Measurements from ENCODE around the gene MEIS1. TPM values are rescaled to one million over a fixed set of nuclear protein-coding genes. Genes with fewer than 3 reads are reported as not detected.

Gene MEIS1
- total and polyA plus RNA-seq, 2 experiments from 2014 or later: 0.16 to 0.28 TPM

GRCh38 chr2:66545258-66545657 is 110.3 kb downstream of the MEIS1 start:
- H3K9me3 Mint-ChIP-seq: no peaks in the 10 kb centered on the region
- H3K4me3 Mint-ChIP-seq: no peak overlapping the region
- peaks cover 23% of the 10 kb centered on the region for H3K4me1 ChIP-seq (ENCODE audit: insufficient read depth)

More at GRCh38 chr2:66545258-66545657, 110.3 kb downstream of the MEIS1 start:
- Mint-ChIP-seq H3K27ac (no peak overlapping the region), H3K4me1 (peaks cover 14% of the 10 kb centered on the region), H3K27me3 (ENCODE audit: insufficient read depth, low read depth, poor library complexity) (no peaks in the 10 kb centered on the region), H3K36me3 (ENCODE audit: low read depth) (no peaks in the 10 kb centered on the region)
- DNase-seq (ENCODE audit: low spot score): no peak
- no peak overlapping the region for H3K4me2 ChIP-seq
- TF ChIP-seq REST (IDR thresholded peaks at IDR 0.05; ENCODE audit: unreplicated experiment): no peak
- no peak for TF ChIP-seq EZH2 (IDR thresholded peaks at IDR 0.05; ENCODE audit: low read depth, unreplicated experiment)
- no peak for TF ChIP-seq POLR2AphosphoS5 (IDR thresholded peaks at IDR 0.05; ENCODE audit: low read depth)
- no peak for TF ChIP-seq STAT1 (IDR thresholded peaks at IDR 0.05; ENCODE audit: unreplicated experiment)
- TF ChIP-seq CREB1 (CRISPR knock-in tag; IDR thresholded peaks at IDR 0.05; ENCODE audit: low read depth): no peak
- TF ChIP-seq ZNF114 (CRISPR knock-in tag; IDR thresholded peaks at IDR 0.05): no peak
- TF ChIP-seq, protein P1, sequence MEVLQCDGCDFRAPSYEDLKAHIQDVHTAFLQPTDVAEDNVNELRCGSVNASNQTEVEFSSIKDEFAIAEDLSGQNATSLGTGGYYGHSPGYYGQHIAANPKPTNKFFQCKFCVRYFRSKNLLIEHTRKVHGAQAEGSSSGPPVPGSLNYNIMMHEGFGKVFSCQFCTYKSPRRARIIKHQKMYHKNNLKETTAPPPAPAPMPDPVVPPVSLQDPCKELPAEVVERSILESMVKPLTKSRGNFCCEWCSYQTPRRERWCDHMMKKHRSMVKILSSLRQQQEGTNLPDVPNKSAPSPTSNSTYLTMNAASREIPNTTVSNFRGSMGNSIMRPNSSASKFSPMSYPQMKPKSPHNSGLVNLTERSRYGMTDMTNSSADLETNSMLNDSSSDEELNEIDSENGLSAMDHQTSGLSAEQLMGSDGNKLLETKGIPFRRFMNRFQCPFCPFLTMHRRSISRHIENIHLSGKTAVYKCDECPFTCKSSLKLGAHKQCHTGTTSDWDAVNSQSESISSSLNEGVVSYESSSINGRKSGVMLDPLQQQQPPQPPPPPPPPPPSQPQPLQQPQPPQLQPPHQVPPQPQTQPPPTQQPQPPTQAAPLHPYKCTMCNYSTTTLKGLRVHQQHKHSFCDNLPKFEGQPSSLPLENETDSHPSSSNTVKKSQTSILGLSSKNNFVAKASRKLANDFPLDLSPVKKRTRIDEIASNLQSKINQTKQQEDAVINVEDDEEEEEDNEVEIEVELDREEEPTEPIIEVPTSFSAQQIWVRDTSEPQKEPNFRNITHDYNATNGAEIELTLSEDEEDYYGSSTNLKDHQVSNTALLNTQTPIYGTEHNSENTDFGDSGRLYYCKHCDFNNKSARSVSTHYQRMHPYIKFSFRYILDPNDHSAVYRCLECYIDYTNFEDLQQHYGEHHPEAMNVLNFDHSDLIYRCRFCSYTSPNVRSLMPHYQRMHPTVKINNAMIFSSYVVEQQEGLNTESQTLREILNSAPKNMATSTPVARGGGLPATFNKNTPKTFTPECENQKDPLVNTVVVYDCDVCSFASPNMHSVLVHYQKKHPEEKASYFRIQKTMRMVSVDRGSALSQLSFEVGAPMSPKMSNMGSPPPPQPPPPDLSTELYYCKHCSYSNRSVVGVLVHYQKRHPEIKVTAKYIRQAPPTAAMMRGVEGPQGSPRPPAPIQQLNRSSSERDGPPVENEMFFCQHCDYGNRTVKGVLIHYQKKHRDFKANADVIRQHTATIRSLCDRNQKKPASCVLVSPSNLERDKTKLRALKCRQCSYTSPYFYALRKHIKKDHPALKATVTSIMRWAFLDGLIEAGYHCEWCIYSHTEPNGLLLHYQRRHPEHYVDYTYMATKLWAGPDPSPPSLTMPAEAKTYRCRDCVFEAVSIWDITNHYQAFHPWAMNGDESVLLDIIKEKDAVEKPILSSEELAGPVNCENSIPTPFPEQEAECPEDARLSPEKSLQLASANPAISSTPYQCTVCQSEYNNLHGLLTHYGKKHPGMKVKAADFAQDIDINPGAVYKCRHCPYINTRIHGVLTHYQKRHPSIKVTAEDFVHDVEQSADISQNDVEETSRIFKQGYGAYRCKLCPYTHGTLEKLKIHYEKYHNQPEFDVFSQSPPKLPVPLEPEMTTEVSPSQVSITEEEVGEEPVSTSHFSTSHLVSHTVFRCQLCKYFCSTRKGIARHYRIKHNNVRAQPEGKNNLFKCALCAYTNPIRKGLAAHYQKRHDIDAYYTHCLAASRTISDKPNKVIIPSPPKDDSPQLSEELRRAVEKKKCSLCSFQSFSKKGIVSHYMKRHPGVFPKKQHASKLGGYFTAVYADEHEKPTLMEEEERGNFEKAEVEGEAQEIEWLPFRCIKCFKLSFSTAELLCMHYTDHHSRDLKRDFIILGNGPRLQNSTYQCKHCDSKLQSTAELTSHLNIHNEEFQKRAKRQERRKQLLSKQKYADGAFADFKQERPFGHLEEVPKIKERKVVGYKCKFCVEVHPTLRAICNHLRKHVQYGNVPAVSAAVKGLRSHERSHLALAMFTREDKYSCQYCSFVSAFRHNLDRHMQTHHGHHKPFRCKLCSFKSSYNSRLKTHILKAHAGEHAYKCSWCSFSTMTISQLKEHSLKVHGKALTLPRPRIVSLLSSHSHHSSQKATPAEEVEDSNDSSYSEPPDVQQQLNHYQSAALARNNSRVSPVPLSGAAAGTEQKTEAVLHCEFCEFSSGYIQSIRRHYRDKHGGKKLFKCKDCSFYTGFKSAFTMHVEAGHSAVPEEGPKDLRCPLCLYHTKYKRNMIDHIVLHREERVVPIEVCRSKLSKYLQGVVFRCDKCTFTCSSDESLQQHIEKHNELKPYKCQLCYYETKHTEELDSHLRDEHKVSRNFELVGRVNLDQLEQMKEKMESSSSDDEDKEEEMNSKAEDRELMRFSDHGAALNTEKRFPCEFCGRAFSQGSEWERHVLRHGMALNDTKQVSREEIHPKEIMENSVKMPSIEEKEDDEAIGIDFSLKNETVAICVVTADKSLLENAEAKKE (CRISPR knock-in tag; IDR thresholded peaks at IDR 0.05): no peak
- TF ChIP-seq ETS1 (IDR thresholded peaks at IDR 0.05): no peak
- TF ChIP-seq JUNB (IDR thresholded peaks at IDR 0.05; ENCODE audit: unreplicated experiment): no peak
- TF ChIP-seq ZNF331 (CRISPR knock-in tag; IDR thresholded peaks at IDR 0.05; ENCODE audit: low read depth): no peak
- TF ChIP-seq NANOG (IDR thresholded peaks at IDR 0.05; ENCODE audit: borderline replicate concordance): no peak
- TF ChIP-seq EZH2phosphoT487 (IDR thresholded peaks at IDR 0.05; ENCODE audit: unreplicated experiment): no peak
- TF ChIP-seq, protein P2, sequence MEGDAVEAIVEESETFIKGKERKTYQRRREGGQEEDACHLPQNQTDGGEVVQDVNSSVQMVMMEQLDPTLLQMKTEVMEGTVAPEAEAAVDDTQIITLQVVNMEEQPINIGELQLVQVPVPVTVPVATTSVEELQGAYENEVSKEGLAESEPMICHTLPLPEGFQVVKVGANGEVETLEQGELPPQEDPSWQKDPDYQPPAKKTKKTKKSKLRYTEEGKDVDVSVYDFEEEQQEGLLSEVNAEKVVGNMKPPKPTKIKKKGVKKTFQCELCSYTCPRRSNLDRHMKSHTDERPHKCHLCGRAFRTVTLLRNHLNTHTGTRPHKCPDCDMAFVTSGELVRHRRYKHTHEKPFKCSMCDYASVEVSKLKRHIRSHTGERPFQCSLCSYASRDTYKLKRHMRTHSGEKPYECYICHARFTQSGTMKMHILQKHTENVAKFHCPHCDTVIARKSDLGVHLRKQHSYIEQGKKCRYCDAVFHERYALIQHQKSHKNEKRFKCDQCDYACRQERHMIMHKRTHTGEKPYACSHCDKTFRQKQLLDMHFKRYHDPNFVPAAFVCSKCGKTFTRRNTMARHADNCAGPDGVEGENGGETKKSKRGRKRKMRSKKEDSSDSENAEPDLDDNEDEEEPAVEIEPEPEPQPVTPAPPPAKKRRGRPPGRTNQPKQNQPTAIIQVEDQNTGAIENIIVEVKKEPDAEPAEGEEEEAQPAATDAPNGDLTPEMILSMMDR (conservative IDR thresholded peaks at IDR 0.05; ENCODE audit: low read depth in 2 of 2): no peak
- no peaks in the 10 kb centered on the region for H3K9me2 ChIP-seq (ENCODE audit: insufficient read depth)
- no peak overlapping the region for H3K4me3 ChIP-seq
- no peak overlapping the region for H3K27ac ChIP-seq (ENCODE audit: low read depth)
- no peaks in the 10 kb centered on the region for H3F3A ChIP-seq (replicated peaks; ENCODE audit: low read depth)
- no peaks in the 10 kb centered on the region for H3K79me2 ChIP-seq (replicated peaks; ENCODE audit: insufficient read depth)
- no peak overlapping the region for H2AFZ ChIP-seq
- ATAC-seq: no peak
- no peaks in the 10 kb centered on the region for H4K20me1 ChIP-seq (replicated peaks; ENCODE audit: insufficient read depth)
- no peaks in the 10 kb centered on the region for H3K27me3 ChIP-seq (ENCODE audit: insufficient read depth)
- no peaks in the 10 kb centered on the region for H3K36me3 ChIP-seq (ENCODE audit: insufficient read depth)
